IPS-18c (cell line): ENCODE measurements around the gene TNPO1.
"Not testable (repeated sequence)": the region's sequence is repeated elsewhere in the genome, so short reads cannot be mapped to it uniquely, and the experiment has no call there.

Source experiments
- H3K4me3 ChIP-seq: 2 replicates; pipeline ENCODE4 v1.7.0; 2013; ENCODE audit warnings: low read depth, mild to moderate bottlenecking, low read length, moderate library complexity; ENCODE audit not compliant: insufficient read depth
- H3K9me3 ChIP-seq: one replicate; pipeline ENCODE4 v1.6.1; 2013; ENCODE audit warnings: mild to moderate bottlenecking, low read length, moderate library complexity; ENCODE audit not compliant: control insufficient read depth, insufficient read depth

The TNPO1 gene

DNA sequence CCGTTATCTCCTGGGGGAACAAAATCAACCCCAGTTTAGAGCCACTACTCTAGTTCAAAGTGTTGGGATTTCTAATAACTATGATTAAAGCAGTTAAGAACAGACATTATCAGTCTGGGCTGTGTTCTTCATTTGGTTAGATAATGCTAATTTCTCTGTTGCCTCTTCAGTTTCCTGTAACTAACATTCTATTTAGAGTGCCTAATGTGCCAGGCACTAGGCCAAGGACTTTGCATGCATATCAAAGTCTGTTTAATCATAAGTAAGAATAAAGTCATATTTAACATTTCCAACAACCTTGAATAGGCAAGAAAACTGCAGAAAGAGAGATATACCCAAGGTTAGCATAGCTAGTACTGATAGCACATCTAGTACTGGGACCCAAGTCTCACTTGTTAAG lies 68.4 kb downstream of the TNPO1 start:
- no peak overlapping the region for H3K4me3 ChIP-seq
- H3K9me3 ChIP-seq = no peaks in the 10 kb centered on the region

DNA sequence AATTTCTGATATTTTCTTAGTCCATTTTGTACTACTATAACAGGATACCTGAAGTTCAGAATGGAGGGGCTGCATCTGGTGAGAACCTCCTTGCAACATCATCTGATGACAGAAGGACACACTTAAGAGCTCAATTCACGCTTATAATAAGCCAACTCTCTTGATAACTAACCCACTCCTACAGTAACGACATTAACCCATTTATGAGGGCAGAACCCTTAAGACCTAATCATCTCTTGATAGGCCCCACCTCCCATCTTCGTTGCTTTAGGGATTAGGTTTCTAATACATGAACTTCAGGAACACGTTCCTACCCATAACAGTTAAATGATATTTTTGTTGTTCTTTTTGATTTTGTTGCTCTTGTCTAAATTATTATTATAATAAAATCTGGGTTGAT lies 69.4 kb downstream of the TNPO1 start:
- Histone ChIP-seq H3K4me3 (no peak overlapping the region), H3K9me3 (no peaks in the 10 kb centered on the region)

DNA sequence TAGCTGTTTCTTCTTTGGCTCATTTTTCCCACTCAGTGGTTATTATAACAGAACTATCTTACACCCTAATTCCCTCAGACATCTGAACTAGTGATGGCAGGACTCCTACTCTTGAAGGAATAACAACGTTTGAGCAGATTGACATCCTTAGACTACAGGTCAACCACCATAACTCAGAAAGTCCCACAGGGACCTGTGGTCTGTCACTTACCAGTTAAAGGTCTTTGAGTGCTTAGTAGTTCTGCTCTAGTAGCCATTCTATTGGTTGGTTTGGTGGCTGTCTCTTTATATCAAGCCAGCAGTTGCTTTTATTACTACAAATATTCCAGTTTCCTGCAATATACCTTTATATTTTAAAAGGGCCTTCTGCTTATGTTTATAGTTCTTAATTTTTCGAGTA lies 72.1 kb downstream of the TNPO1 start:
- Histone ChIP-seq H3K4me3 (no peak overlapping the region), H3K9me3 (no peaks in the 10 kb centered on the region)

DNA sequence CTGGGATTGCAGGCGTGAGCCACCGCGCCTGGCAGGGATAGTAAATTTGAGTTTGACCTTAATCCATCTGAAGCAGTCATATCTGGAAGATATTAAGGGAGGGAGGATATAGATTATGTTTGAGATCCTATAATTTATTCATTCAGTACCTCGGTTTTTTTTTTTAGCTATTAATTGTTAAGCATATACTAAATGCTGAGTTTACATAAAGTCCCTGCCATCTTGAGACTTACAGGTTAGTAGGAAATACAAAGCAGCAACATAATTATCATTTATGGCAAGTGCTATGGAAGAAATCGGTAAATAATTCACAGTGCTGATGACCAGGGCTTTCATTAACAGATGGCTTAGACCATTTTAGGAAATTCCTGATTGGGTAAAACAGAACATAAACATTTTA lies 72.9 kb downstream of the TNPO1 start:
- no peaks in the 10 kb centered on the region for H3K9me3 ChIP-seq
- no peak overlapping the region for H3K4me3 ChIP-seq

DNA sequence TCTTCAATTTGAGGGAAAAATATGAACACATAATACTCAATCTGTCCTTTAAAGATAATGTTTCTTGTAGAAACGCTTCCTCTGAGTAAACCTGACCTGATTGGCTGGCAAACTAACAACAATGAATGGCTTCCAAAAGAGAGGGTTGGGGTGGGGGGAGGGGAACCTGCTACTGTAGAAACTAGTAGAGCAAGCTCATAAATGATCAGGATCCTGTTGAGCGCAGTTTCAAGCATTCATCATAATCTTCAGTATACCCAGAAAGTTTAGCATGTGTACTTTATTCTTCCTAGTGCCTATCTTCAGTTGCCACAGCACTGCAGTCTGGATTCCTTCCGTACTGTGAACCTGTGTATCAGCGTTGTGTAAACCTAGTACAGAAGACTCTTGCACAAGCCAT lies 76.4 kb downstream of the TNPO1 start:
- H3K9me3 ChIP-seq = no peaks in the 10 kb centered on the region
- H3K4me3 ChIP-seq = no peak overlapping the region

DNA sequence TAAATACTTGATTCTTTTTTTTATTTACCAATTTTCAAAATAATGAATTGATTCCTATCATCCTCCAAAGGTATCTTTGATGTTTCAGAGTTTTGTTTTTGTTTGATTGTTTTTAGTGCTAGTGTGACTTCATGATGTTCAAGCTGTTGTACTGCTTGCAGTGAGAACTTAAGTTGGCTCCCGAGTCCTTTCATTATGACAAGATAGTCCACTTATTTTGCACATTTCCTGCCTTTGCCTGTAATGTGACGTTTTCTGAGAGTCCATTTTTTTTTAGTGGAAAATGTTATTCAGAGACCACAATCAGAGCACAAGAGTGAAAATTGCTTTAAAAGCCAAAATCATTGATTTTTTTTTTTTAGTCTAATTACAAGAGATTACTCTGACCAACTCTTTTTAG lies 79.3 kb downstream of the TNPO1 start:
- Histone ChIP-seq H3K9me3 (no peaks in the 10 kb centered on the region), H3K4me3 (no peak overlapping the region)

DNA sequence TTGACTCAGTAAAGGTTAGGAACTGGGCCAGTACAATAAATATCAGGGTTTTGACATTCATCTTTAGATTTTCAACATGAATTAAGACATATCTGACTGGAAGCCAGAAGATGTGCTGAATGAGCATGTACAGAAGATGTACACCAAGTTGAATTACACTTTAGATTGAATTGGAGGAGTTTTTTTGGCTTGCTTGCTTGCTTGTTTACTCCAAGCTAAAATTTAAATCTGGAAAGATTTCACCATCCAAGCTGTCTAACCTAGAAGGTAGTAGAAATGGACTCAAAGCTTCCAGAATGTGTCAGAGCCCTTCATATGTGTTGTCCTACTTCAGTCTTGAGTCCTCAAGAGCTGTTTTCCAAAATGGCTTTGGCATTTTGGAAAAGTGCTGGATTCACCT lies 90.3 kb downstream of the TNPO1 start:
- H3K9me3 ChIP-seq = no peaks in the 10 kb centered on the region
- H3K4me3 ChIP-seq = no peak overlapping the region

DNA sequence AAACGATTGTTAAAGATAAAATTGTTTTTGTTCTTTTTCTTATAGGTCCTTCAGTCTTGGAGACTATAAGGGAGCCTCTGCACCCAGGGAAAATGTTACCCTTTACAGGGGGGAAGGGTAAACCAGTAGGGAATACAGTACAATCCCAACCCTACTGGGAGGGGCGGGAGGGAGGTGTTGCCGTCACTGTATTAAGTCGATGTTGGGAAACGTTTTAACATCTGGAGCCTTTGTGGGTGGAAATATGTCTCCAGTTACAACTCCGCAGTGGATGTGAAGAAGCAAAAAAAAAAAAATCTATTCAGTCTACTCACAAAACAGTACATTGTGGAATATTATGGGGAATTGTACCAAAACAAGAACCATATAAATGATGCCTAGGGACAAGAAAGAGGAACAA lies 92.2 kb downstream of the TNPO1 start:
- H3K9me3 ChIP-seq = no peaks in the 10 kb centered on the region

DNA sequence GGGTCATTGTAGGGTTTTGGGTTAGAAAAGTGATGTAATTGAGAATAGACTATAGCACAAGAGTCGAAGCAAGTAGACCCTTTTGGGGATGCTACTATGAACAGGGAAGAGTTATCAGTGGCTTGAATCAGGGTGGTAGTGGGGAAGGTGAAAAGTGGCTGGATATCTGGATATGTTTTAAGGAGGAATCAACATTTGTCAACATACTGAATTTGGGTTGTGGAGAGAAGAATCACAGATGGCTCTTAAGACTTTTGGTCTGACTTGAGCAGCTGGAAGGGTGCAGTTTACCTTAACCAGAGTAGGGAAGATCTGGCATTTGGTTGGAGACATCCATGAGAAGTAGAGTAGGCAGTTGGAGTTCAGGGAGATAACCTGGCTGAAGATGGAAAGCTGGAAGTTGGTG lies 100.9 kb downstream of the TNPO1 start:
- Histone ChIP-seq H3K9me3 (no peaks in the 10 kb centered on the region), H3K4me3 (no peak overlapping the region)

More for the DNA sequence above, 92.2 kb downstream of the TNPO1 start:
- H3K4me3 ChIP-seq = no peak overlapping the region

DNA sequence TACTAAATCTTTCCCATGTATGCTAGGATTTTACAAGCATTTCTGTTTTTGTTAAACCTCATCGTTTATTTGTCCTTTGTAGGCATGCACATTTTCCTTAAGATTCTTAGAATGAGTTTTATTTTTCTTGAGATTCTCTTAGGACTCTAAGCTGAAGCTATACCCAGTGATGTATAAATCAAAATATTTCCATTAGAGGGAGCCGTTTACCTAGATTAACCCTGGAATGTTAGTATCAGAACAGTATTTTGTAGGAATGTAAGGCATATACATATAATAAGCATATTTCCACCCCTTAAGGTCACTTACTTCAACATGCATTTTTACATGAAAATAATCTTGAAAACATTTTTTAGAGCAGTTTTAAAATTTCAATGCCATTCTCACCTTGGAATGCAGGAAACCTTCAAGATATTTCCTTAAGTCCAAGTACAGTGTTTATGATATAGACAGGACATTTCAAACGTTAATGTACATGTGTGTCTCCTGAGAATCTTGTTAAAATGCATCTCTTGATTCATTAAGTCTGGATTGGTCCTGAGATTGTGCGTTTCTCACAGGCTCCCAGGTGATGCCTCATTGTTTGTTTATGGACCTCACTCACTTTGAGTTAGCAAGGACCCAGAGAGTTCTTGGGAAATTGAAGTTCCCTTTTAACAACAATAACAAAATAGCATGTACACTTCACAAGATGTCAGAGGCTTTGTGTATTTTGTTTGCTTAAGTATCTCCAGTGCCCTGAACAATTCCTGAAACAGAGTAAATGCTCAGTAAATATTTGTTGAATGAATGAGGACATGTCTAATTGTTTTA lies 104.4 kb downstream of the TNPO1 start:
- Histone ChIP-seq H3K4me3 (no peak overlapping the region), H3K9me3 (no peaks in the 10 kb centered on the region)

DNA sequence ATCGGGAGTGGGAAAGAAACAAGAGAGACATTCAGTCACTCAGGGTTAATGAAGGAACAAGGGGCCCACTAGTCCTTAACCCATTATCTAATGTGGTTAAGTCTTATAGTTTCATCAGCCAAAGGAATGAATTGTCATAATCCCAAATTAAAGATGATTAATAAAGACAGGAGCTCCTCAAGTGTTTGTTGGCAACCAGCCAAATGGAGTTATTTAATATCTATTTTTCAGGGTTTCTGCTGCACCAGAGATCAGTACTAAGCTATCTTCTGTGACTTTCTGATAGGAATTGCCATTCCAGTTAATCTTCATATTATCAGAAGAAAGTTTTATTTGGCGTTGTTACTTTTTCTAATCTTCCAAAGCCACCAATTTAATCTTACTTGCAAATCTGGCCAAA lies 105.4 kb downstream of the TNPO1 start:
- H3K9me3 ChIP-seq = no peaks in the 10 kb centered on the region
- H3K4me3 ChIP-seq = no peak overlapping the region

DNA sequence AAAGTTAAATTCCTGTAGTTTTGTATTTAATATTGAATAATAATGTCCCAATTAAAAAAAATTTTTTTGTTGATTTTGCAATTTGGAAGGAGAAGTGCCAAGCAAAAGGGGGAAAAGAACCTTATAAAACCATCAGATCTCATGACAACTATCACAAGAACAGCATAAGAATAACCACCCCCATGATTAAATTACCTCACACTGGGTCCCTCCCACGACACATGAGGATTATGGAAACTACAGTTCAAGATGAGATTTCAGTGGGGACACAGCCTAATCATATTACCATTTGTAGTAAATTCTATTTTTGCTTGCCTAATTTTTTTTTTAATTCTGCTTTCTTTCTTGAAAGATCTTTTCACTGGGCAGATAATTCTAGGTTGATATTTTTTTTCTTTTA lies 106.0 kb downstream of the TNPO1 start:
- H3K4me3 ChIP-seq = no peak overlapping the region
- no peaks in the 10 kb centered on the region for H3K9me3 ChIP-seq

DNA sequence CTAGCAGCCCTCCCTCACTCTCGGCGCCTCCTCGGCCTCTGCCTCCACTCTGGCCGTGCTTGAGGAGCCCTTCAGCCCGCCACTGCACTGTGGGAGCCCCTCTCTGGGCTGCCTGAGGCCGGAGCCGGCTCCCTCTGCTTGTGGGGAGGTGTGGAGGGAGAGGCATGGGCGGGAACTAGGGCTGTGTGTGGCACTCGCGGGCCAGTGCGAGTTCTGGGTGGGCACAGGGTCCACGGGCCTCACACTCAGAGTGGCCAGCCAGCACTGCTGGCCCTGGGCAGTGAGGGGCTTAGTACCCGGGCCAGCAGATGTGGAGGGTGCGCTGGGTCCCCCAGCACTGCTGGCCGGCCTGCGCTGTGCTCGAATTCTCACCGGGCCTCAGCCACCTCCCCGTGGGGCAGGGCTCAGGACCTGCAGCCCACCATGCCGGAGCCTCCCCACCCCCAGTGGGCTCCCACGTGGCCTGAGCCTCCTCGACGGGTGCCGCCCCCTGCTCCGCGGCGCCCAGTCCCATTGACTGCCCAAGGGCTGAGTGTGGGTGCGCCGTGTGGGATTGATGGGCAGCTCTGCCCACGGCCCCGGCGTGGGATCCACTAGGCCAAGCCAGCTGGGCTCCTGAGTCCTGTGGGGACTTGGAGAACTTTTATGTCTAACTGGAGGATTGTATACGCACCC lies 109.0 kb downstream of the TNPO1 start:
- H3K4me3 ChIP-seq = no peak overlapping the region
- no peaks in the 10 kb centered on the region for H3K9me3 ChIP-seq

DNA sequence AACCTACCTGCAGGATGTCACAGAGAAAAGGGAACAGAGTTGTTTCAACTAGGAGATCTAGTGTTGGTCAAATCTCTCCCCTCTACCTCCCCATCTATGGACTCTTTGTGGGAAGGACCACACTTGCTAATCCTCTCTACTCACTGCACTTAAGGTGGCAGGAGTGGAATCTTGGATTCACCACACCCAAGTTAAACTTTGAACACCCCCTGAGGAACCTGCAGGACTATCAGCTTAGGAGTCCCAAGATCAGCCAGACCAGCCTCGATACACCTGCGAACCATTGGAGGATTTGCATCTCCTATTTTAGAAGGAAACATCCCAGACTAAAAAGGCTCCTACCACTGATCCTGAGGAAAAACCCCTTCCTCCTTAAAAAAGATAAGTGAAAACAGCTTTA lies 116.2 kb downstream of the TNPO1 start:
- not testable (repeated sequence) for H3K9me3 ChIP-seq, H3K4me3 ChIP-seq

DNA sequence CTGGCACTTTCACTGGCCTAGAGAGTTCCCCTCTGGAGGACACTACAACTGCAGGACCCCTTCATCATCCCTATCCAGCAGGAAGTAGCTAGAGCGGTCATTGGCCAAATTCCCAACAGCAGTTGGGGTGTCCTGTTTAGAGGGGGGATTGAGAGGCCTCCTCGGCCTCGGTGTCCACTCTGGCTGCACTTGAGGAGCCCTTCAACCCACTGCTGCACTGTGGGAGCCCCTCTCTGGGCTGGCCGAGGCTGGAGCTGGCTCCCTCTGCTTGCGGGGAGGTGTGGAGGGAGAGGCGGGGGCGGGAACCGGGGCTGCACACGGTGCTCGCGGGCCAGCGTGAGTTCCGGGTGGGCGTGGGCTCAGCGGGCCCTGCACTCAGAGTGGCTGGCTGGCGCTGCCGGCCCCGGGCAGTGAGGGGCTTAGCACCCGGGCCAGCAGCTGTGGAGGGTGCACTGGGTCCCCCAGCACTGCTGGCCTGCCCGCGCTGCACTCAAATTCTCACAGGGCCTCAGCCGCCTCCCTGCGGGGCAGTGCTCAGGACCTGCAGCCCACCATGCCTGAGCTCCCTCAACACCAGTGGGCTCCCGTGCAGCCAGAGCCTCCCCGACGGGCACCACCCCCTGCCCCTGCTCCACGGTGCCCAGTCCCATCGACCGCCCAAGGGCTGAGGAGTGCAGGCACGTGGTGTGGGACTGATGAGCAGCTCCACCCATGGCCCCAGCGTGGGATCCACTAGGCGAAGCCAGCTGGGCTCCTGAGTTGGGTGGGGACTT lies 118.7 kb downstream of the TNPO1 start:
- not testable (repeated sequence) for H3K4me3 ChIP-seq, H3K9me3 ChIP-seq

DNA sequence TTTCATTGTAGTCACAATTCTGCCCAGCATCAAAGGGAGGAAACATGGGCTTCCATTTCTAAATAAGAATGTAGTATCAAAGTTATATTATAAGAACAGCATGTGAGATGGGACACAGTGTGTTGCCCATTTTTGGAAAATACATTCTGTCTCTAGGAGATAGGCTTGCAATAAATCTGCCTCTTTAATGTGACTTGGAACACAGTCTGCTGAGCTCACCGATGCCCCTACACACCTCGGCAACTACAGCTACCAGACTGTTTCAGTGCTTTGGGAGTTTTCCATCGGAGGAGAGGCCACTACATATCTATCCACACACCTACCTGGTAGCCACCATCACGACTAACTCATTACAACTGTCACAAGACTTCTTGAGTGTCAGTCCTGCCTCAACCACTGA lies 120.4 kb downstream of the TNPO1 start:
- Histone ChIP-seq H3K9me3 (peaks cover 3% of the 10 kb centered on the region), H3K4me3 (no peak overlapping the region)

DNA sequence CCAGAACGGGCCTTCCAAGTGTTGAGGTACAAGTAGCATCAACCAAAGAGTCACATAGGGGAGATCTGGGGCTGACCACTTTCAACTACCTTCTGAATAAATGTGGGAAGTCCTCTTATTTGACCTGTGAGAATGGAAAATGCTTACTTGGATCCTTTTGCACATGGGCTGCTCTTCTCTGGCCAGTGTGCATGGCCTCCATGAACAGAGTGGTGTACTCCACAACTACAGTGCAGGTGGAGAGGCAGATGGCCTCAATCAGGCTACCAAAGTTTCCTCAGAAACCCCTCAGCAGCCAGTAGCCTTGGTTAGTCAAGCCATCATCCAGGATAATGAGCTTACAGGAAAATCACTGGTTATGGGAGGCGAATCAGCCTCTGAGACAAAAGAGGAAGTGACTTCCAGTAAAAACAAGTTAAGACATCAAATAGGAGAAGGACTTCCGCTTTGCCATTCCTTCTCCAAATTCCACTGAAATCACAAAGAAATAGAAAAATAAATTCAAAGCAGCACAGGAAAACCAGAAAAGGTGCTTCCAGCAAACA lies 121.1 kb downstream of the TNPO1 start:
- H3K9me3 ChIP-seq = peaks cover 3% of the 10 kb centered on the region

DNA sequence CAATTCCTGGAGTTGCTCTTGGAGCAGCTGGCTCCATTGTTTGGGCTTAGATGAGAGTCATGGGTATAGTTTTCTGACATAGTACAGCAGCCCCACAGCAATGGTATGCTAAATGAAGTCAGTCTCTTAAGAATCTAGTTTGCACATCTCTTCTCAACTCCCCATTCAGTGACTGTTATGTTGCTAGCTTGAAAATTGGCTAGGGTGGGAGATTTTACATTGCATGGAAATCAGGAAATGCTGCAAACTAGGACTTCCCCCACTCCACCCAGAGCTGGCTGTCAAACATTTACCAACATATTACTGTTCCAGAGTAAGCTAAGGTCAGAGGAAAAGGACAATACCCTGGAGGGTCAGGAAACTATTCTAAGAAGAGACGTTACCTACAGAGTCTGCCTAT lies 121.7 kb downstream of the TNPO1 start:
- Histone ChIP-seq H3K9me3 (peaks cover 3% of the 10 kb centered on the region), H3K4me3 (no peak overlapping the region)

More for the DNA sequence above, 121.1 kb downstream of the TNPO1 start:
- H3K4me3 ChIP-seq = no peak overlapping the region
